H9 (cell line): ENCODE data around the gene CENPP. TPM values are rescaled to one million over a fixed set of nuclear protein-coding genes. Genes with fewer than 3 reads are reported as not detected.

Experiments used
- DNase-seq: peaks from one replicate; pipeline ENCODE4 v3.0.0-alpha.2; 2017
- H2AFZ ChIP-seq: one replicate; pipeline ENCODE4 v1.6.1; 2013; ENCODE audit warnings: mild to moderate bottlenecking, low read length, control low read depth, moderate library complexity
- H2AK5ac ChIP-seq: 2 replicates; pipeline ENCODE4 v1.6.1; 2013; ENCODE audit warnings: low read length, control low read depth, mixed read lengths; ENCODE audit not compliant: insufficient read length
- H2BK120ac ChIP-seq: one replicate; pipeline ENCODE4 v1.6.1; 2013; ENCODE audit warnings: low read depth, mild to moderate bottlenecking, low read length, control low read depth, inconsistent platforms; ENCODE audit not compliant: poor library complexity, severe bottlenecking
- H2BK12ac ChIP-seq: 2 replicates; pipeline ENCODE4 v1.6.1; 2013; ENCODE audit warnings: low read length, control low read depth, mixed read lengths, low read depth; ENCODE audit not compliant: insufficient read length
- H2BK15ac ChIP-seq: 2 replicates; pipeline ENCODE4 v1.6.1; 2013; ENCODE audit warnings: low read depth, low read length, control low read depth
- H2BK20ac ChIP-seq: one replicate; pipeline ENCODE4 v1.6.1; 2013; ENCODE audit warnings: low read depth, mild to moderate bottlenecking, low read length, control low read depth, inconsistent platforms; ENCODE audit not compliant: poor library complexity, severe bottlenecking
- H2BK5ac ChIP-seq: 2 replicates; pipeline ENCODE4 v1.6.1; 2013; ENCODE audit warnings: low read length, control low read depth, mixed read lengths; ENCODE audit not compliant: insufficient read length
- H3K14ac ChIP-seq: 2 replicates; pipeline ENCODE4 v1.6.1; 2013; ENCODE audit warnings: low read length, control low read depth; ENCODE audit not compliant: insufficient read depth
- H3K18ac ChIP-seq: 2 replicates; pipeline ENCODE4 v1.6.1; 2013; ENCODE audit warnings: low read depth, mild to moderate bottlenecking, mixed read lengths, low read length, control low read depth; ENCODE audit not compliant: insufficient read length
- H3K23ac ChIP-seq: 2 replicates; pipeline ENCODE4 v1.6.1; 2013; ENCODE audit warnings: low read length, control low read depth, mixed read lengths, low read depth; ENCODE audit not compliant: insufficient read length
- H3K23me2 ChIP-seq: 2 replicates; pipeline ENCODE4 v1.6.1; 2013; ENCODE audit warnings: low read depth, mild to moderate bottlenecking, mixed read lengths, low read length, control low read depth; ENCODE audit not compliant: insufficient read length, poor library complexity, severe bottlenecking
- H3K27ac ChIP-seq: 2 replicates; pipeline ENCODE4 v1.5.1; 2013; ENCODE audit warnings: low read length, control low read depth, mixed read lengths, low read depth; ENCODE audit not compliant: insufficient read length
- H3K27me3 ChIP-seq: 2 replicates; pipeline ENCODE4 v1.6.1; 2013; ENCODE audit warnings: low read length, control low read depth, inconsistent platforms; ENCODE audit not compliant: insufficient read depth
- H3K4ac ChIP-seq: 2 replicates; pipeline ENCODE4 v1.6.1; 2013; ENCODE audit warnings: low read depth, mild to moderate bottlenecking, control low read depth, inconsistent platforms, low read length, moderate library complexity
- H3K4me1 ChIP-seq: 2 replicates; pipeline ENCODE4 v1.6.1; 2013; ENCODE audit warnings: low read length, control low read depth, inconsistent platforms; ENCODE audit not compliant: insufficient read depth
- H3K4me2 ChIP-seq: 2 replicates; pipeline ENCODE4 v1.6.1; 2013; ENCODE audit warnings: low read length, control low read depth, mixed read lengths; ENCODE audit not compliant: insufficient read length, insufficient read depth
- H3K56ac ChIP-seq: 2 replicates; pipeline ENCODE4 v1.6.1; 2013; ENCODE audit warnings: low read depth, mild to moderate bottlenecking, mixed read lengths, low read length, control low read depth; ENCODE audit not compliant: insufficient read length
- H3K79me1 ChIP-seq: 2 replicates; pipeline ENCODE4 v1.6.1; 2013; ENCODE audit warnings: low read depth, mild to moderate bottlenecking, moderate library complexity, low read length, control low read depth, inconsistent platforms; ENCODE audit not compliant: insufficient read depth, poor library complexity, severe bottlenecking
- H3K79me2 ChIP-seq: 2 replicates; pipeline ENCODE4 v1.6.1; 2013; ENCODE audit warnings: low read length, control low read depth, inconsistent platforms; ENCODE audit not compliant: insufficient read depth
- H3K9ac ChIP-seq: 2 replicates; pipeline ENCODE4 v1.6.1; 2013; ENCODE audit warnings: low read length, control low read depth, mixed read lengths; ENCODE audit not compliant: insufficient read length; ENCODE audit errors: extremely low read depth
- H3K9me3 ChIP-seq: one replicate; pipeline ENCODE4 v1.6.1; 2013; ENCODE audit warnings: low read depth, low read length, inconsistent platforms; ENCODE audit not compliant: control insufficient read depth
- H3T11ph ChIP-seq: one replicate; pipeline ENCODE4 v1.6.1; 2013; ENCODE audit warnings: mild to moderate bottlenecking, low read length, control low read depth, inconsistent platforms
- H4K20me1 ChIP-seq: one replicate; pipeline ENCODE4 v1.6.1; 2013; ENCODE audit not compliant: control insufficient read depth, insufficient read length, insufficient read depth
- H4K5ac ChIP-seq: 2 replicates; pipeline ENCODE4 v1.6.1; 2013; ENCODE audit warnings: low read depth, mild to moderate bottlenecking, mixed read lengths, low read length, control low read depth; ENCODE audit not compliant: insufficient read length
- H4K8ac ChIP-seq: replicated peaks from 2 replicates; pipeline ENCODE4 v1.6.1; 2013; ENCODE audit warnings: low read length, control low read depth, mixed read lengths, low read depth; ENCODE audit not compliant: insufficient read length
- H4K91ac ChIP-seq: 2 replicates; pipeline ENCODE4 v1.6.1; 2013; ENCODE audit warnings: low read depth, mild to moderate bottlenecking, moderate library complexity, mixed read lengths, low read length, control low read depth; ENCODE audit not compliant: insufficient read length
- H3K27ac Mint-ChIP-seq, 3 experiments: 2 replicates in 2 of 3; 3 replicates in 1 of 3; pipeline ENCODE4 v1.8.0; 2020 to 2021; ENCODE audit warnings: mixed read lengths in 3 of 3, mild to moderate bottlenecking in 1 of 3, moderate library complexity in 1 of 3
- H3K27me3 Mint-ChIP-seq: 2 replicates; pipeline ENCODE4 v1.8.0; 2021; ENCODE audit warnings: low read depth, mild to moderate bottlenecking, moderate library complexity, mixed read lengths
- H3K36me3 Mint-ChIP-seq, 3 experiments: 2 replicates in 2 of 3; 3 replicates in 1 of 3; pipeline ENCODE4 v1.8.0; 2020 to 2021; ENCODE audit warnings: low read depth in 3 of 3, mixed read lengths in 3 of 3; ENCODE audit not compliant: insufficient read depth in 1 of 3
- H3K4me1 Mint-ChIP-seq, 2 experiments: 2 replicates each; pipeline ENCODE4 v1.8.0; 2020; ENCODE audit warnings: mixed read lengths in 2 of 2
- H3K4me3 Mint-ChIP-seq, 2 experiments: 2 replicates in 1 of 2; 3 replicates in 1 of 2; pipeline ENCODE4 v1.8.0; 2020 to 2021; ENCODE audit warnings: mild to moderate bottlenecking in 2 of 2, mixed read lengths in 2 of 2, moderate library complexity in 1 of 2
- H3K9me3 Mint-ChIP-seq, 2 experiments: 2 replicates in 1 of 2; 3 replicates in 1 of 2; pipeline ENCODE4 v1.8.0; 2020; ENCODE audit warnings: mild to moderate bottlenecking in 2 of 2, mixed read lengths in 2 of 2, moderate library complexity in 1 of 2
- CTCF ChIP-seq: fragments of 200-600 bp; sonication (generic); conservative IDR thresholded peaks from 3 replicates; pipeline ENCODE4 v1.8.0; 2021; ENCODE audit warnings: antibody characterized with exemption, mild to moderate bottlenecking
- WGBS: extraction: QIAGEN DNeasy Blood & Tissue Kit; methylation state at CpG from one replicate; pipeline ENCODE4 v1.1.7; 2013; ENCODE audit warnings: missing lambda C conversion rate, low lambda C conversion rate, mixed read lengths; ENCODE audit not compliant: insufficient read length; ENCODE audit errors: extremely low coverage; 5-methylcytosine and 5-hydroxymethylcytosine counted together
- total RNA-seq: library from RNA; stranded (reverse); gene quantifications from 2 replicates; pipeline ENCODE4 v1.2.1, GENCODE V29; 2021

CENPP gene
- total RNA-seq, 1 experiment from 2014 or later, result 9.1 TPM

GRCh38 chr9:92599938-92600461, 274.2 kb downstream of the CENPP start:
- Histone ChIP-seq H2BK15ac (no peak overlapping the region), H2AK5ac (no peak overlapping the region), H3T11ph (no peak overlapping the region), H4K20me1 (no peaks in the 10 kb centered on the region), H2BK5ac (no peak overlapping the region), H2BK120ac (no peak overlapping the region), H2BK12ac (no peak overlapping the region), H3K4me1 (no peaks in the 10 kb centered on the region), H3K79me1 (no peaks in the 10 kb centered on the region), H3K27me3 (no peaks in the 10 kb centered on the region), H3K4me2 (no peak overlapping the region), H3K4ac (no peak overlapping the region), H4K5ac (no peak overlapping the region), H3K23ac (no peak overlapping the region), H4K8ac (no peak overlapping the region), H2BK20ac (no peak overlapping the region), H3K23me2 (no peaks in the 10 kb centered on the region), H3K9me3 (no peaks in the 10 kb centered on the region), H3K14ac (no peak overlapping the region), H3K27ac (no peak overlapping the region), H3K9ac (no peak overlapping the region), H2AFZ (no peak overlapping the region), H3K79me2 (no peaks in the 10 kb centered on the region), H3K56ac (no peak overlapping the region), H3K18ac (no peak overlapping the region), H4K91ac (no peak overlapping the region)
- Mint-ChIP-seq H3K4me1 (no peaks in the 10 kb centered on the region; a peak in 1 of 4 replicates), H3K27me3 (peaks cover 2% of the 10 kb centered on the region; the same call in 1 of the 2 replicates), H3K4me3 (no peak overlapping the region), H3K36me3 (peaks cover 0 to 3% (median 2%) of the 10 kb centered on the region in 3 experiments; a peak in 2 of 7 replicates), H3K27ac (no peak overlapping the region; a peak in 1 of 7 replicates), H3K9me3 (peaks cover 8 to 12% of the 10 kb centered on the region in 2 experiments; a peak in 3 of 5 replicates)
- no peak for DNase-seq
- no CpG with 5 or more reads among the region's 4 CpGs for WGBS
- TF ChIP-seq CTCF, result no peak
